HepG2 (cell line): ENCODE results near the gene SULT2B1. TPM values are rescaled to one million over a fixed set of nuclear protein-coding genes. Genes with fewer than 3 reads are reported as not detected.

ENCODE experiments used
- CTCF ChIP-seq: sonication (generic); formaldehyde crosslinking; IDR thresholded peaks from 2 replicates; pipeline ENCODE4 v1.5.0; 2020; ENCODE audit warnings: mild to moderate bottlenecking, missing genetic modification reagents, moderate library complexity
- ESRRA ChIP-seq: sonication (generic); formaldehyde crosslinking; IDR thresholded peaks from 2 replicates; pipeline ENCODE4 v1.5.1; 2020; ENCODE audit warnings: mild to moderate bottlenecking, low read depth, missing genetic modification reagents
- HNF4G ChIP-seq, 2 experiments: sonication (generic) in 1 of 2; formaldehyde crosslinking in 1 of 2; IDR thresholded peaks; 2 replicates each; pipeline versions ENCODE4 v1.4.0 to v1.6.1; 2011 to 2020; ENCODE audit warnings: borderline replicate concordance in 2 of 2, low read depth in 2 of 2, mild to moderate bottlenecking in 2 of 2, low read length in 1 of 2, missing genetic modification reagents in 1 of 2, moderate library complexity in 1 of 2
- HNRNPLL ChIP-seq: fragments of 200-400 bp; formaldehyde crosslinking; IDR thresholded peaks from 2 replicates; pipeline ENCODE4 v1.6.1; 2017; ENCODE audit warnings: mild to moderate bottlenecking, low read depth, low read length; ENCODE audit not compliant: poor library complexity, severe bottlenecking
- ISX ChIP-seq: sonication (generic); formaldehyde crosslinking; conservative IDR thresholded peaks from 2 replicates; pipeline ENCODE4 v1.5.0; 2020; ENCODE audit warnings: missing genetic modification reagents
- KDM1A ChIP-seq: IDR thresholded peaks from 2 replicates; pipeline ENCODE4 v1.6.1; 2016; ENCODE audit warnings: missing compliant biosample characterization
- KLF16 ChIP-seq, 2 experiments: sonication (generic) in 1 of 2; formaldehyde crosslinking in 1 of 2; IDR thresholded peaks; 2 replicates each; pipeline versions ENCODE4 v1.6.1 to v1.8.0; 2016 to 2023; ENCODE audit warnings: missing genetic modification reagents in 2 of 2, missing compliant biosample characterization in 1 of 2
- MED1 ChIP-seq: sonication (generic); formaldehyde crosslinking; IDR thresholded peaks from 2 replicates; pipeline ENCODE4 v1.4.0; 2020; ENCODE audit warnings: missing genetic modification reagents
- PAXIP1 ChIP-seq: sonication (generic); formaldehyde crosslinking; conservative IDR thresholded peaks from 2 replicates; pipeline ENCODE4 v1.4.0; 2020; ENCODE audit warnings: mild to moderate bottlenecking, missing genetic modification reagents, moderate library complexity
- SNAPC2 ChIP-seq: sonication (generic); formaldehyde crosslinking; IDR thresholded peaks from 2 replicates; pipeline ENCODE4 v1.8.1; 2022; ENCODE audit warnings: mild to moderate bottlenecking, missing genetic modification reagents
- SRSF1 ChIP-seq: fragments of 200-400 bp; formaldehyde crosslinking; optimal IDR thresholded peaks from 2 replicates; pipeline ENCODE3; 2017; ENCODE audit warnings: mild to moderate bottlenecking, low read depth, low read length, moderate library complexity
- ZNF354B ChIP-seq: sonication (generic); formaldehyde crosslinking; IDR thresholded peaks from 2 replicates; pipeline ENCODE4 v1.8.0; 2022; ENCODE audit warnings: mild to moderate bottlenecking, missing genetic modification reagents
- ZNF720 ChIP-seq: sonication (generic); formaldehyde crosslinking; IDR thresholded peaks from 2 replicates; pipeline ENCODE4 v1.4.0; 2020; ENCODE audit warnings: missing genetic modification reagents
- ZSCAN22 ChIP-seq: sonication (generic); formaldehyde crosslinking; IDR thresholded peaks from 2 replicates; pipeline ENCODE4 v1.4.0; 2020; ENCODE audit warnings: mild to moderate bottlenecking, missing genetic modification reagents
- polyA plus RNA-seq, 8 experiments: library from polyadenylated mRNA; depleted of rRNA in 3 of 8; stranded (reverse) in 7 of 8; unstranded in 1 of 8; fragments of >200 nt; fragmentation: Illumina TruSeq in 4 of 8; extraction: Trizol in 4 of 8; gene quantifications; 2 replicates each; pipeline versions ENCODE4 v1.2.1 to v1.2.3, GENCODE V29; 2011 to 2016; ENCODE audit warnings: low read depth in 4 of 8, missing spikeins in 1 of 8, mixed read lengths in 1 of 8; ENCODE audit not compliant: insufficient read depth in 1 of 8
- total RNA-seq, 5 experiments: library from RNA; depleted of rRNA; stranded (reverse); fragments of >200 nt; fragmentation: Illumina TruSeq; extraction: Trizol; gene quantifications; 2 replicates each; pipeline ENCODE4 v1.2.3, GENCODE V29; 2016; ENCODE audit warnings: low read depth in 1 of 5
- TF ChIP-seq, protein P1 (sequence below): sonication (generic); formaldehyde crosslinking; IDR thresholded peaks from 2 replicates; pipeline ENCODE4 v1.5.1; 2020; ENCODE audit warnings: mild to moderate bottlenecking, missing genetic modification reagents

The SULT2B1 gene
- total and polyA plus RNA-seq, 2 of the 13 experiments (the other 11 are each of a cell fraction or from before 2014, with no cell fraction given) = 0.13 TPM; not detected in 1

DNA sequence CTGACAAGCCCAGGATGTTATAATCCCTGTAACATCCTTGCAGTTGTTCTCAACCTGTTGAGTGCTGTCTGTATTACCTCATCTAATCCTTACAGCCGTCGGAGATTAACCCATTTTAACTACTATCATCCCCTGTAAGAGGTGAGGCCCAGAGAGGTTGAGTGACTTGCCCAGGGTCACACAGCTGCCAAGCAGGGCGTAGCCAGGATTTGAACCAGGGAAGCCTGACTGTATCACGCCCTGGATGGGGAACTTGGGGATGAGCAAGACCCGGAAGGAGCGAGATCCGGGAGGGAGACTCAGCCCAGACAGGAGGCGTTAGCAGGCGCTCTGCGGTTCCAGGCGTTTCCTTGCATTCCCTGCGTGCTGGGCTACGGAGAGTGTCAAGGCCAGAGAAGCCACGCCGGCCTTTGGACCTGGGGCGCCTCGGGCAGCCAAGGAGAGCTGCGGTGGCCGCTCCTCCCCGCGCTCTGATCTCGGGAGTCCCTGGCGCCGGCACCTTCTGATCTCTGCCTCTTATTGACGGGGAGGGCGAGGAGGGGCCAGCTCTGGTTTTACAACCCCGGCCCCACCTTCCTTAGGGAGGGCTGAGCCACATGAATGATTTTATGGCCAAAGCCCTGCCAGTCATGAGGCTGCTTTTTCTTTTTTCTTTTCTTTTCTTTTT lies 6.2 kb downstream of the SULT2B1 start (continued):
- TF ChIP-seq CTCF (CRISPR knock-in tag) (peak; percentile 17; the same call in 1 of the 2 replicates), KLF16 (CRISPR knock-in tag; IDR thresholded peaks at IDR 0.05) (peak in 1 of 2 experiments; percentile 90; a peak in 1 of 4 replicates), SRSF1 (peak; percentile 52), SNAPC2 (CRISPR knock-in tag) (no peak), ISX (CRISPR knock-in tag) (no peak), ZNF354B (CRISPR knock-in tag) (no peak), HNF4G (IDR thresholded peaks at IDR 0.05; ENCODE audit: borderline replicate concordance, low read depth, low read length) (peak; percentile 98), HNF4G (CRISPR knock-in tag; IDR thresholded peaks at IDR 0.05; ENCODE audit: borderline replicate concordance, low read depth) (peak; percentile 98), KDM1A (peak; percentile 100), PAXIP1 (CRISPR knock-in tag) (peak; percentile 97), ESRRA (CRISPR knock-in tag) (peak; percentile 96), ZNF720 (no peak), ZSCAN22 (CRISPR knock-in tag) (no peak), MED1 (peak; percentile 91), HNRNPLL (peak; percentile 40)
- TF ChIP-seq, protein P1, sequence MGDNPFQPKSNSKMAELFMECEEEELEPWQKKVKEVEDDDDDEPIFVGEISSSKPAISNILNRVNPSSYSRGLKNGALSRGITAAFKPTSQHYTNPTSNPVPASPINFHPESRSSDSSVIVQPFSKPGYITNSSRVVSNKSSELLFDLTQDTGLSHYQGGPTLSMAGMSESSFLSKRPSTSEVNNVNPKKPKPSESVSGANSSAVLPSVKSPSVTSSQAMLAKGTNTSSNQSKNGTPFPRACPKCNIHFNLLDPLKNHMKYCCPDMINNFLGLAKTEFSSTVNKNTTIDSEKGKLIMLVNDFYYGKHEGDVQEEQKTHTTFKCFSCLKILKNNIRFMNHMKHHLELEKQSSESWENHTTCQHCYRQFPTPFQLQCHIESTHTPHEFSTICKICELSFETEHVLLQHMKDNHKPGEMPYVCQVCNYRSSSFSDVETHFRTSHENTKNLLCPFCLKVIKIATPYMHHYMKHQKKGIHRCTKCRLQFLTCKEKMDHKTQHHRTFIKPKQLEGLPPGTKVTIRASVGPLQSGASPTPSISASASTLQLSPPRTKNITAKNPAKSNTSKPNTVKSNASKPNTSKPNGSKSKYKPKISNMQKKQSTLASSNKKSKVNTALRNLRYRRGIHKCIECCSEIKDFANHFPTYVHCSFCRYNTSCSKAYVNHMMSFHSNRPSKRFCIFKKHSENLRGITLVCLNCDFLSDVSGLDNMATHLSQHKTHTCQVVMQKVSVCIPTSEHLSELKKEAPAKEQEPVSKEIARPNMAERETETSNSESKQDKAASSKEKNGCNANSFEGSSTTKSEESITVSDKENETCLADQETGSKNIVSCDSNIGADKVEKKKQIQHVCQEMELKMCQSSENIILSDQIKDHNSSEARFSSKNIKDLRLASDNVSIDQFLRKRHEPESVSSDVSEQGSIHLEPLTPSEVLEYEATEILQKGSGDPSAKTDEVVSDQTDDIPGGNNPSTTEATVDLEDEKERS (CRISPR knock-in tag) = peak; percentile 97
